Liver (tissue), 2 donors: ENCODE data around the gene ZNF654.

ENCODE experiments used
- GABPA ChIP-seq, 2 donors: IDR thresholded peaks in 1 of 2; conservative IDR thresholded peaks in 1 of 2; 2 replicates each; pipeline ENCODE4 v1.6.1; 2016; ENCODE audit warnings: antibody characterized with exemption in 2 of 2, mild to moderate bottlenecking in 1 of 2, moderate library complexity in 1 of 2
- TF ChIP-seq, protein P1 (sequence below): IDR thresholded peaks from 2 replicates; pipeline ENCODE4 v1.6.1; 2016; ENCODE audit warnings: antibody characterized with exemption, mild to moderate bottlenecking
- donor health status: healthy.

DNA sequence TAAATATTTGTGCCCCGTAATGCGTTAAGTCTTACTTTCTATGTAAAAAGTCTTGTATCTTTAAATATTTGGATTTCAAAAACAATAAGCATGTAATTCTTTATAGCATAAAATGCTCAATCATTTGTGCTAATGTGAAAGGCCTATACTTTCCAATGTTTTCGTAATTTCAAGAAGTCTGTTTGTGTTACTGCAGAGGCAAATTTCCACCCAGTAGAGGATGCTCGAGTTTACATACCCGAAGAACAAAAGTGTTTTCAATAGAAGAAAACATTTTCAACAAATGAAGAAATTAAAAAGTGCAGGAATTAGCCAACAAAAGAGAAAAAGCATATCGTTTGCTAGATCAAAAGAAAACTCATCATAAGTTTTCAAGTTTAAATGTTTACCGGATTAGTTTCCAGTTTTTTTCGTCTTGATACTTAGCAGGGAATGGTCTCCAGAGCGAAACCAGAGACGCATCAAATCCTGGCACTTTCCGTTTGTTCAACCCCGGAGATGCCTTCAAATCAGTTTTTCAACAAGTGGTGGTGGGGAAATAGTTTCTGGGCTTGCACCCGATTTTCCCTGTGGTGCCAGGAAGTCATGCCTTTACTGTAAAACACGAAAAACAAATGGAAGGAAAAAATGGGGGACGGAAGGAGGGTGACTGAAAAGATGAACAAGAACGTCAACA is 1.3 kb upstream of the ZNF654 start:
- no peak for TF ChIP-seq GABPA (IDR thresholded peaks at IDR 0.05 in 1 of 2, conservative IDR thresholded peaks at IDR 0.05 in 1 of 2)
- TF ChIP-seq, protein P1, sequence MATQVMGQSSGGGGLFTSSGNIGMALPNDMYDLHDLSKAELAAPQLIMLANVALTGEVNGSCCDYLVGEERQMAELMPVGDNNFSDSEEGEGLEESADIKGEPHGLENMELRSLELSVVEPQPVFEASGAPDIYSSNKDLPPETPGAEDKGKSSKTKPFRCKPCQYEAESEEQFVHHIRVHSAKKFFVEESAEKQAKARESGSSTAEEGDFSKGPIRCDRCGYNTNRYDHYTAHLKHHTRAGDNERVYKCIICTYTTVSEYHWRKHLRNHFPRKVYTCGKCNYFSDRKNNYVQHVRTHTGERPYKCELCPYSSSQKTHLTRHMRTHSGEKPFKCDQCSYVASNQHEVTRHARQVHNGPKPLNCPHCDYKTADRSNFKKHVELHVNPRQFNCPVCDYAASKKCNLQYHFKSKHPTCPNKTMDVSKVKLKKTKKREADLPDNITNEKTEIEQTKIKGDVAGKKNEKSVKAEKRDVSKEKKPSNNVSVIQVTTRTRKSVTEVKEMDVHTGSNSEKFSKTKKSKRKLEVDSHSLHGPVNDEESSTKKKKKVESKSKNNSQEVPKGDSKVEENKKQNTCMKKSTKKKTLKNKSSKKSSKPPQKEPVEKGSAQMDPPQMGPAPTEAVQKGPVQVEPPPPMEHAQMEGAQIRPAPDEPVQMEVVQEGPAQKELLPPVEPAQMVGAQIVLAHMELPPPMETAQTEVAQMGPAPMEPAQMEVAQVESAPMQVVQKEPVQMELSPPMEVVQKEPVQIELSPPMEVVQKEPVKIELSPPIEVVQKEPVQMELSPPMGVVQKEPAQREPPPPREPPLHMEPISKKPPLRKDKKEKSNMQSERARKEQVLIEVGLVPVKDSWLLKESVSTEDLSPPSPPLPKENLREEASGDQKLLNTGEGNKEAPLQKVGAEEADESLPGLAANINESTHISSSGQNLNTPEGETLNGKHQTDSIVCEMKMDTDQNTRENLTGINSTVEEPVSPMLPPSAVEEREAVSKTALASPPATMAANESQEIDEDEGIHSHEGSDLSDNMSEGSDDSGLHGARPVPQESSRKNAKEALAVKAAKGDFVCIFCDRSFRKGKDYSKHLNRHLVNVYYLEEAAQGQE: no peak
